NCI-H2196 treated with DMSO at 0.1 percent for 48 hours (cell line): ENCODE measurements around the gene CA4.
"Not testable (repeated sequence)": the region's sequence is repeated elsewhere in the genome, so short reads cannot be mapped to it uniquely, and the experiment has no call there.

Source experiments
- DNase-seq: peaks from one replicate; lab custom pipeline; 2025; ENCODE audit not compliant: unreplicated experiment; lab: John Stamatoyannopoulos, UW

Gene CA4

GRCh38 chr17:60171753-60172079 lies 21.9 kb downstream of the CA4 start:
- DNase-seq, result no peak

DNA sequence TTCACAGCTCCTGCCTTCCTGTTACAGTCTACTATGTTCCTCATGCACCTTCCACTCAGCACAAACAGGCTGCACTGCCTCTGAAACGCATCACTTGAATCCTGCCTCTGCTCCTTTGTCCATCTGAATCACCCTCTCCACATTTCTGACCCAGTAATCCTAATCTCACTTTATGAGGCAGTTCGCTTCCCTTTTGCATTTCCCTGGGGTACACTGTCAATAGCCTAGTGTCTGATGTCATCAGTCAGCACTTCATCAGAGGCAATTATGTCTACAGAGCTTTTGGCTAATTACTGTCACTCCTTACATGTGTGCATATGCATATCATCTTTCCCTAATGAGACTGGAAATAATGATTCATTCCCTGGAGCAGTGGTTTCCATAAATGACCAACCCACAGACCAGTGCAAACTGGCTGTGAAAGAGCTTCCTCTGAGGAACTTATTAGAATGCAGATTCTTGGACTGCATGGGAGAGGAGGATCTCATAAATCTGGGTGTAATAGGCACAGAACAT lies 23.6 kb downstream of the CA4 start:
- peak; percentile 38 for DNase-seq

DNA sequence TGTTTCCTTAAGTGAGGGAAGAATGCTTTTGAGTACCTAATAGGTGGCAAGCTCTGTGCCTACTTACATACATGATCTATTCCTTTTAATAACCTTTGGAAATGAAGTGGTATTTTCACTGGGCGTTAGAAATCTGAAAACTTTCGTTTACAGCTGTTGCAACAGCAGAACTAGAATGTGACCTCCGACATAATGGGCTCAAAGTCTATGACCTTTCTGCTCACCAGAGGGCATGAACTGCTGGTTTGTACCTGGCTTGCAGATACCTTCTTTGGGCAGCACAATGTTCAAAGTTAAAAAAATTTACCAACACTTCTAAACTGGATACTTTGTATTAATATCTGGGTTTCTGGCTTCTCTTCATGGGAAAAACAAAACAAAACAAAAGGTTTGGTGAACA lies 24.3 kb downstream of the CA4 start:
- no peak for DNase-seq

- DNase-seq, result not testable (repeated sequence)
Measured at GRCh38 chr17:60174767-60175166, 25.0 kb downstream of the CA4 start.

GRCh38 chr17:60176763-60177162 lies 27.0 kb downstream of the CA4 start:
- DNase-seq, result not testable (repeated sequence)

- DNase-seq, result peak; percentile 46
Measured at GRCh38 chr17:60178180-60178579, 28.4 kb downstream of the CA4 start.

- not testable (repeated sequence) for DNase-seq
Measured at GRCh38 chr17:60180380-60180779, 30.6 kb downstream of the CA4 start.

- not testable (repeated sequence) for DNase-seq
Measured at GRCh38 chr17:60186372-60186771, 36.6 kb downstream of the CA4 start.

- DNase-seq, result not testable (repeated sequence)
Measured at GRCh38 chr17:60186846-60187745, 37.3 kb downstream of the CA4 start.

DNA sequence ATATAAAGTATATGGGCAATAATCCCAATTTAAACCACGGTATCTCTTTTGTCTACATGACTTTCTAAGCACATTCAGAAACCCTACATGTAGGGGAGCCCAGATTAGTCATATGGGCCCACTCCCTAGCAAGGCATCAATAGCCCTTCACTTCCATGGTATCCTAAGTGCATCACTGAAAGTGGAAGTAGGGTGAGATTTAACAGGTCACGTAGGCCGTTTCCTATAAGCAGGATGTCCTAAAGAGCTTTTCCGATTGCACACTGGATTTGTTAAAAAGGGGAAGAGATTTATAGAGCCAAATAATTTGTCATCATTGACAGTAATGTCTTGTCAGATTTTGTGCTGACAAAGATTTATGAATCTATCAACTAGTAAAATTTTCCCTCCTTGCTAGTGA lies 39.0 kb downstream of the CA4 start:
- DNase-seq, result no peak

DNA sequence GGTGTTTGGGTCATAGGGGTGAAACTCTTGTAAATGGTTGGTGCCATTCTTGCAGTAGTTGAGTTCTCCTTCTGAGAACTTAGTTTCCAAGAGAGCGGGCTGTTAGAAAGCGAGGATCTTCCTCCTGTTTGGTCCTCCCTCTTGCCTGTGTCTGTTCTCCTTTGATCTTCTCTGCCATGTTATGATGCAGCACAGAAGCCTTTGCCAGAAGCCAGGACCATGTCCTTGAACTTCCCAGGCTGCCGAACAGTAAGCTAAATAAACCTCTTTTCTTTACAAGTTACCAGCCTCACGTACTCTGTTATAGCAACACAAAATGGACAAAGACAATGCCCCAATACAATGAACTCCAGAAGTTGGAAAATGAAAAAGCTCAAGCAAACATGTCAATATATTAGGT lies 40.3 kb downstream of the CA4 start:
- DNase-seq, result not testable (repeated sequence)

- DNase-seq, result not testable (repeated sequence)
Measured at GRCh38 chr17:60193032-60193431, 43.3 kb downstream of the CA4 start.

- no peak for DNase-seq
Measured at GRCh38 chr17:60193482-60193881, 43.7 kb downstream of the CA4 start.

DNA sequence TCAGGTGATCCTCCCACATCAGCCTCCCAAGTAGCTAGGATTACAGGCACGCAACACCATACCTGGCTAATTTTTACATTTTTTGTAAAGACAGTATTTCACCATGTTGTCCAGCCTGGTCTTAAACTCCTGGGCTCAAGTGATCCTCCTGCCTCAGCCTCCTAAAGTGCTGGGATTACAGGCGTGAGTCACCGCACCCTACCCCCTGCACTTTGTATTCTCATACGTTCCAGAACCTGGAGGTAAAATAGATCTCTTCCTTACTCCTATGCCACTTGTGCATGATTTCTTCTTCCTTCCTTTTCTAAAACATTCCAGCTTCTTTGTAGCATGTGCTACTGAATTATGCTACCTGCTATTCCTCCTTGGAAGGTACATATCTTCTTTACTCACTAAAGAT lies 44.4 kb downstream of the CA4 start:
- not testable (repeated sequence) for DNase-seq

- not testable (repeated sequence) for DNase-seq
Measured at GRCh38 chr17:60198630-60199029, 48.9 kb downstream of the CA4 start.

DNA sequence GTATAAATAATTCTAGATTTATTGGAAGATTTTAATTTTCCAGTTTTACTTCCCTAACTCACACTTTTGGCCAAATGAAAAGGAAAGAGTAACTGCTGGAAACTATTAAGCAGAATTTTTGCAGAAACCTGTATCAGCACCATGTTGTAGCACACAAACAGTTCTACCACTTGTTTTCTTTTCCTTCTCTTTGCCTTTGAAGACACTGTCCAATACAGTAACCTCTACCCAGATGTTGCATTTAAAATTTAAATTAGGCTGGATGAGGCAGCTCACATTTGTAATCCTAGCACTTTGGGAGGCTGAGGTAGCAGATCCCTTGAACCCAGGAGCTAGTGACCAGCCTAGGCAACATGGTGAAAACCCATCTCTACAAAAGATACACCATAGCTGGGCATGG lies 56.0 kb downstream of the CA4 start:
- not testable (repeated sequence) for DNase-seq

DNA sequence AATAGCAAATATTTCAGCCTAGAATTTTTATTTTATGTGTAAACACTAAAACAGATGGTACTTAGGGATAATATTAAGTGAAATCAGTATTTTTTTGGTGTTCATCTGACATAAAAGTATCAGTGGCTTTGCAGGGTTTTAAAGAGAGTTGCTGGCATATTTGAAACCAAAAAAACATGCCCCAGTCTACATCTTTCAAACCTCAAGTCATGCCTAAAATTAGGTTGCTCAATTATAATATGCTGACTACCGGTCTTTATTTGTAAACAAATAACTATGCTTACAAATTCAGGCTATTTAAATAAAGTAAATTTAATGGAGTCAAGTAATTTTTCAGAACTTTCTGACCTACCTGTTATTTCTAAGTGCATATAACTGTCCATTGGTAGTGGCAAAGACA lies 58.5 kb downstream of the CA4 start:
- DNase-seq, result not testable (repeated sequence)
